Measurements from ENCODE around the gene SMYD3.
A peak's percentile ranks its signal among the peaks of the same experiment; 100 is the strongest.
"Not testable (repeated sequence)": the region's sequence is repeated elsewhere in the genome, so short reads cannot be mapped to it uniquely, and the experiment has no call there.

SMYD3 gene

DNA sequence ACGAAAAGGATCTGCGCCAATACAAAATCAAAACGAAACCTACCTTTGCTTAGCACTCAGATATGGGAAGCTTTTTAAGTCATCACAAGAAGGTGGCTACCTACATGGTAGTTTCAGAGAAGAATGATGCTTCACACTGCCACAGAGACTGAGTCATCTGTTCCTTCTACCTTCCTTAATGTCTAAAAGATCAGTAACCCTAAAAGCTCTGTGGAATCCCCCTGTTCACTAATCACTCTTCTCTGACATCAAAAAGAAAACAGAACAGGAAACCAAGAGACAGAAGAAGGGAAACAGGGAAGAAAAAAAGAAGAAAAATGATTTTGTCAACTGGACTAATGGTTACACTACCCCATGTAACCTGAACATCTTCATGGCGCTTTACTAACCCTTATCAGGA is 177.2 kb downstream of the SMYD3 start:
- DNase-seq (ENCODE audit: insufficient read length, low spot score): no peak
- TF ChIP-seq, protein P1, sequence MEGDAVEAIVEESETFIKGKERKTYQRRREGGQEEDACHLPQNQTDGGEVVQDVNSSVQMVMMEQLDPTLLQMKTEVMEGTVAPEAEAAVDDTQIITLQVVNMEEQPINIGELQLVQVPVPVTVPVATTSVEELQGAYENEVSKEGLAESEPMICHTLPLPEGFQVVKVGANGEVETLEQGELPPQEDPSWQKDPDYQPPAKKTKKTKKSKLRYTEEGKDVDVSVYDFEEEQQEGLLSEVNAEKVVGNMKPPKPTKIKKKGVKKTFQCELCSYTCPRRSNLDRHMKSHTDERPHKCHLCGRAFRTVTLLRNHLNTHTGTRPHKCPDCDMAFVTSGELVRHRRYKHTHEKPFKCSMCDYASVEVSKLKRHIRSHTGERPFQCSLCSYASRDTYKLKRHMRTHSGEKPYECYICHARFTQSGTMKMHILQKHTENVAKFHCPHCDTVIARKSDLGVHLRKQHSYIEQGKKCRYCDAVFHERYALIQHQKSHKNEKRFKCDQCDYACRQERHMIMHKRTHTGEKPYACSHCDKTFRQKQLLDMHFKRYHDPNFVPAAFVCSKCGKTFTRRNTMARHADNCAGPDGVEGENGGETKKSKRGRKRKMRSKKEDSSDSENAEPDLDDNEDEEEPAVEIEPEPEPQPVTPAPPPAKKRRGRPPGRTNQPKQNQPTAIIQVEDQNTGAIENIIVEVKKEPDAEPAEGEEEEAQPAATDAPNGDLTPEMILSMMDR (IDR thresholded peaks at IDR 0.05; ENCODE audit: insufficient read depth, missing control alignments): no peak
- no peak for FAIRE-seq

DNA sequence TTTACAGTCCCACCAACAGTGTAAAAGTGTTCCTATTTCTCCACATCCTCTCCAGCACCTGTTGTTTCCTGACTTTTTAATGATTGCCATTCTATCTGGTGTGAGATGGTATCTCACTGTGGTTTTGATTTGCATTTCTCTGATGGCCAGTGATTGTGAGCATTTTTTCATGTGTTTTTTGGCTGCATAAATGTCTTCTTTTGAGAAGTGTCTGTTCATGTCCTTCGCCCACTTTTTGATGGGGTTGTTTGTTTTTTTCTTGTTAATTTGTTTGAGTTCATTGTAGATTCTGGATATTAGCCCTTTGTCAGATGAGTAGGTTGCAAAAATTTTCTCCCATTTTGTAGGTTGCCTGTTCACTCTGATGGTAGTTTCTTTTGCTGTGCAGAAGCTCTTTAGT is 177.8 kb downstream of the SMYD3 start:
- not testable (repeated sequence) for FAIRE-seq; DNase-seq (ENCODE audit: insufficient read length, low spot score)

DNA sequence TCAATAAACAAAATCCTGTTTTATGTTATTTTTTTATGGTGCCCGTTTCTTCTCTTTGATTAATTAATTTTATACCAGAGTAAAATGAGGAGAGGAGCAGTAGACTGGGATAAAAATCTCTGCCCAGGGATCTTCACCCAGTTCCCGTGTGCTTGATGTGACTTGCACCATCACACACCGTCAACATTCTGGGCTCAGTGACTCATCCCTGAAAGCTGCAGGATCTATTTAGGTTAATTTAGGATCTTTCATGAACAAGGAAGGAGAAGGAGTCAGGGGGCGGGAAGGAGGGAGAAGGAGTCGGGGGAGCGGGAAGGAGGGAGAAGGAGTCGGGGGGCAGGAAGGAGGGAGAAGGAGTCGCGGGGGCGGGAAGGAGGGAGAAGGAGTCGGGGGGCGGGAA is 182.4 kb downstream of the SMYD3 start:
- FAIRE-seq (no peak), DNase-seq (ENCODE audit: insufficient read length, low spot score) (no peak)
- TF ChIP-seq, protein P1 (IDR thresholded peaks at IDR 0.05; ENCODE audit: insufficient read depth, missing control alignments): no peak

DNA sequence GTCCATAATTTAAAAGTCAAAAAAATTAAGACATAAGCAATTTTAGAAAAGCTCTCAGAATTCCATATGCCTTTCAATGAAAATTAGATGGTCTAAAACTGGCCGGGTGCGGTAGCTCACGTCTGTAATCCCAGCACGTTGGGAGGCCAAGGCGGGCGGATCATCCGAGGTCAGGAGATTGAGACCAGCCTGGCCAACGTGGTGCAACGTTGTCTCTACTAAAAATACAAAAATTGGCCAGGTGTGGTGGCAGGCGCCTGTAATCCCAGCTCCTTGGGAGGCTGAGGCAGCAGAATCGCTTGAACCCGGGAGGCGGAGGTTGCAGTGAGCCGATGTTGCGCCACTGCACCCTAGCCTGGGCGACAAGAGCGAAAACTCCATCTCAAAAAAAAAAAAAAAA is 183.0 kb downstream of the SMYD3 start:
- FAIRE-seq; DNase-seq (ENCODE audit: insufficient read length, low spot score): not testable (repeated sequence)

DNA sequence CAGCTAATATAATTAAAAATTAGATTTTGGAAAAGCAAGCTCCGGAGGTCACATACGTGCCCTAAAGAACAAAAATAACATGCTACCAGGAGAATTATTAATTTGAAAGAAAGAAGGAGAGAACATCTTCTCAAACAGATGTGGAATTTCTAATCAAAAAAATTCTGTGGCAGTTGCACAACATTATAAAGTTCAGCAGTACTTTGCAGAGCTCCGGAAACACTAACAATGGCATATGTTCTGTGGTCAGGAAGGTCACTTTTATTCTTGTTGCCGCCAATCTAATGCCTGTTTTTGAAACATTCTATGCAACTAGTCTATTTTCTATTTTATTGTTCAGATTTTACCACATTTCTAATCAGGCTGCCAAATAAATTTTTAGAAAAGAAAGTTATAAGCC is 186.8 kb downstream of the SMYD3 start:
- TF ChIP-seq, protein P1 (IDR thresholded peaks at IDR 0.05; ENCODE audit: insufficient read depth, missing control alignments): no peak
- DNase-seq (ENCODE audit: insufficient read length, low spot score) (no peak), FAIRE-seq (no peak)

DNA sequence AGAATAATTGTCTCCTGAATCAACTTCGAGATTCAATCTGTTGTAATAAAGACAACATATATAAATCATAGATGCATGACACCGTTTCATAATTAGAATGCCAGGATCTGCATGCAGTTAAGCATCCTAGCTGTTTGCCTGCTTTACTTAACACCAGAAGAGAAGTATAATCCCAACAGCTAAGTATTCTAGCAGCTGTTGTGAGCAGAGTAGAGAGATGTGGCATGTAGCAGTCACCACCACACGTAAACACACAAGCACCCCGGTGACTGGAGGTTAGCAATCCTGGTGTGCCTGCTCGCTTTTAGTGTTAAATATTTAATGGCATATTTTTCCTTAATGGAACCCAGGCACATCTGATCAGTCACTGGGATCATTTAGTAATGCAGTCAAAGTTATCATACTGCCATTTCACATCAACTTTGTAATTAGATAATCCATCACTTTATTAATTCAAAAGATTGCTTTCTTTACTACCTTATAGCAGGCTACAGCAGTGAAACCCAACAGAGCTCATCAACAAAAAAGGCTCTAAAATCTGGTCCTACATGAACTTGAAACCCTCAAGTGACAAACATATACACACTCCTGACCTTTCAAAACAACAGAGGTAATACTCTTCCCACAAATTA is 187.9 kb downstream of the SMYD3 start:
- FAIRE-seq (peak; percentile 99), DNase-seq (ENCODE audit: insufficient read length, low spot score) (no peak)
- TF ChIP-seq, protein P1 (IDR thresholded peaks at IDR 0.05; ENCODE audit: insufficient read depth, missing control alignments): no peak

DNA sequence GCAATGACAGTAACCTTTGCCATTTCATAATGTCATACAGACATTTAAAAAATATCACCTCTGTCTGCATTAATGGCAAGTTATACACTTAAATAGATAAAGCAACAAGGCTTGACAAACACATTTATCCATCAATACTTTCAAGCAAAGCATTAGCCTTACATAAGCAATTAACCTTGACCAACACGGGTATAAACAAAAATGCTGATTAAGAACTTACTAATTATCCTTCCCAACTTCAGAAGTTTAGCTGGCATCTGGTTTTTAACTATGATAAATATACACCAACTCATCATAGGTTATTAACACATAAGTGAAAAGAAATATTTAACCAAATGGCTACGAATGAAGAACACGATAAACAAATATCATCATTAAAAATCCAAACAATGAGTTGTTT is 188.5 kb downstream of the SMYD3 start:
- TF ChIP-seq, protein P1 (IDR thresholded peaks at IDR 0.05; ENCODE audit: insufficient read depth, missing control alignments): no peak
- DNase-seq (ENCODE audit: insufficient read length, low spot score): no peak
- FAIRE-seq: no peak

DNA sequence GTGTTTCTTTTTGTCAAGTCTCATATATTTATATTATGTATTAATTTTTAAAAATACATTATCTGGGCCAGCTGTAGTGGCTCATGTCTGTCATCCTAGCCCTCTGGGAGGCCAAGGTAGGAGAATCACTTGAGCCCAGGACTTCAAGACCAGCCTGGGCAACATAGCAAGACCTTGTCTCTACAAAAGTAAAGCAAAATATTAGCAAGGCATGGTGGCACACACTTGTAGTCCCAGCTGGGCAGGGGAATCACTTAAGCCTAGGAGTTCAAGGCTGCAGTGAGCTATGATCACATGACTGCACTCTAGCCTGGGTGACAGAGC is 189.1 kb downstream of the SMYD3 start:
- DNase-seq (ENCODE audit: insufficient read length, low spot score): no peak
- no peak for FAIRE-seq
- TF ChIP-seq, protein P1 (IDR thresholded peaks at IDR 0.05; ENCODE audit: insufficient read depth, missing control alignments): no peak
